ENCODE data around the gene GSTM5. TPM values are rescaled to one million over a fixed set of nuclear protein-coding genes. Genes with fewer than 3 reads are reported as not detected.

The GSTM5 gene
- total and polyA plus RNA-seq, 2 of the 8 experiments (the other 6 are each of a cell fraction or from before 2014, with no cell fraction given), result 0.24 to 0.89 TPM

GRCh38 chr1:109717729-109718128, 5.7 kb downstream of the GSTM5 start:
- H3K23me2 ChIP-seq (ENCODE audit: low read depth, low read length), result no peaks in the 10 kb centered on the region
- DNase-seq (ENCODE audit: low read depth in 1 of 2, low spot score in 2 of 2) (no peak), FAIRE-seq (no peak)
- no peak overlapping the region for H2AK5ac ChIP-seq (ENCODE audit: low read depth, low read length)
- POLR2A ChIA-PET (ENCODE audit: partially characterized antibody), result no interaction called here
- no peak overlapping the region for H2AFZ ChIP-seq (ENCODE audit: low read length)
- WGBS, 2 experiments (ENCODE audit: extremely low coverage in 1 of 2, insufficient coverage in 1 of 2, insufficient read length in 1 of 2, insufficient replicate concordance in 2 of 2, low coverage in 1 of 2, low lambda C conversion rate in 2 of 2, missing lambda C conversion rate in 1 of 2), result 98% methylated on average over 5 of the region's 5 CpGs; no CpG with 5 or more reads in 1 of the 2 experiments
- no peak overlapping the region for H3K14ac ChIP-seq (ENCODE audit: insufficient read length)
- no peak overlapping the region for H2BK12ac ChIP-seq (ENCODE audit: low read depth, low read length)
- no peak overlapping the region for H3K18ac ChIP-seq (ENCODE audit: extremely low read depth, low read length)
- no peak overlapping the region for H3K4me2 ChIP-seq (ENCODE audit: insufficient read depth in 1 of 2, low read depth in 2 of 2, low read length in 2 of 2)
- H3K27me3 ChIP-seq (replicated peaks in 1 of 4; ENCODE audit: control insufficient read depth in 3 of 4, extremely low read depth in 1 of 4, insufficient read depth in 3 of 4, low read length in 3 of 4), result peaks cover 0 to under 1% (median 0%) of the 10 kb centered on the region in 4 experiments; a peak in 1 of 7 replicates
- CTCF ChIA-PET (ENCODE audit: partially characterized antibody), result interaction anchor here (0.7 to 7.4 kb wide), 13 partner anchors 13 to 82 kb away, joined by 3 to 51 read pairs (median 4); partner anchors contain the start of gene GSTM1
- H2BK15ac ChIP-seq (ENCODE audit: low read length), result no peak overlapping the region
- no peak overlapping the region for H2BK20ac ChIP-seq (ENCODE audit: low read length)
- H3K79me2 ChIP-seq (ENCODE audit: control insufficient read depth in 1 of 2, insufficient read depth in 2 of 2, low read length in 2 of 2), result no peaks in the 10 kb centered on the region
- no peak overlapping the region for H4K5ac ChIP-seq (ENCODE audit: insufficient read length, low read depth, low read length)
- H3K27ac ChIP-seq (ENCODE audit: low read depth, low read length), result no peak overlapping the region
- H3K79me1 ChIP-seq (ENCODE audit: low read depth, low read length), result no peaks in the 10 kb centered on the region
- H2BK5ac ChIP-seq (ENCODE audit: low read depth, low read length), result no peak overlapping the region
- no peak overlapping the region for H3K9ac ChIP-seq (replicated peaks in 1 of 4; ENCODE audit: extremely low read depth in 1 of 4, low read depth in 3 of 4, low read length in 3 of 4)
- H2BK120ac ChIP-seq (replicated peaks; ENCODE audit: low read depth, low read length), result no peak overlapping the region
- H3K9me3 ChIP-seq (ENCODE audit: insufficient read depth in 2 of 2, low read depth in 1 of 2, low read length in 1 of 2), result no peaks in the 10 kb centered on the region
- H3K4ac ChIP-seq (replicated peaks; ENCODE audit: insufficient read length, low read depth, low read length), result no peak overlapping the region
- H3K4me3 ChIP-seq (ENCODE audit: extremely low read depth in 1 of 4, insufficient read depth in 2 of 4, low read depth in 3 of 4, low read length in 4 of 4), result no peak overlapping the region
- H4K8ac ChIP-seq (ENCODE audit: extremely low read depth, insufficient read depth, low read length), result no peak overlapping the region
- no peak overlapping the region for H4K91ac ChIP-seq (replicated peaks; ENCODE audit: insufficient read length, low read length)
- H3K56ac ChIP-seq (replicated peaks; ENCODE audit: insufficient read length, low read depth, low read length), result no peak overlapping the region
- no peaks in the 10 kb centered on the region for H3K4me1 ChIP-seq (replicated peaks in 1 of 4; ENCODE audit: control insufficient read depth in 3 of 4, insufficient read depth in 4 of 4, low read length in 3 of 4)
- H3K23ac ChIP-seq (ENCODE audit: insufficient read length), result no peak overlapping the region
- H4K20me1 ChIP-seq (replicated peaks in 1 of 2; ENCODE audit: control insufficient read depth in 1 of 2, insufficient read depth in 2 of 2, low read length in 2 of 2), result no peaks in the 10 kb centered on the region
- no peaks in the 10 kb centered on the region for H3K36me3 ChIP-seq (ENCODE audit: control insufficient read depth in 2 of 4, insufficient read depth in 4 of 4, low read length in 3 of 4)
- no peak for TF ChIP-seq BRCA1 (IDR thresholded peaks at IDR 0.05; ENCODE audit: low read depth, low read length)
- no peak for TF ChIP-seq CBX8 (IDR thresholded peaks at IDR 0.05; ENCODE audit: borderline replicate concordance, low read depth, low read length)
- TF ChIP-seq SIX5 (IDR thresholded peaks at IDR 0.05; ENCODE audit: low read depth, low read length), result no peak
- TF ChIP-seq NRF1 (IDR thresholded peaks at IDR 0.05; ENCODE audit: low read depth, low read length), result no peak
- no peak for TF ChIP-seq KDM1A (IDR thresholded peaks at IDR 0.05; ENCODE audit: borderline replicate concordance, low read length)
- TF ChIP-seq SAP30 (IDR thresholded peaks at IDR 0.05; ENCODE audit: insufficient read depth, insufficient replicate concordance, low read length), result no peak

Measured in H1 (cell line).